Lower lobe of right lung (tissue), 2 donors: ENCODE data around the gene DNMBP. TPM values are rescaled to one million over a fixed set of nuclear protein-coding genes. Genes with fewer than 3 reads are reported as not detected.

Experiments used
- ATAC-seq, 2 donors: fragments of 200-7000 bp; cut with Tn5 transposase; one replicate each; pipeline ENCODE4 v1.9.1; 2020 to 2022; ENCODE audit warnings: mild to moderate bottlenecking in 2 of 2, moderate library complexity in 2 of 2
- DNase-seq: peaks from one replicate; pipeline ENCODE4 v3.0.0-alpha.2; 2020
- H3K27ac ChIP-seq: fragments of 200-600 bp; one replicate; pipeline ENCODE4 v1.8.0; 2022
- H3K27me3 ChIP-seq: fragments of 200-600 bp; one replicate; pipeline ENCODE4 v1.8.0; 2022; ENCODE audit warnings: low read depth
- H3K36me3 ChIP-seq: fragments of 200-600 bp; one replicate; pipeline ENCODE4 v1.8.0; 2022; ENCODE audit warnings: mild to moderate bottlenecking
- H3K4me1 ChIP-seq: fragments of 200-600 bp; one replicate; pipeline ENCODE4 v1.8.0; 2022
- H3K4me3 ChIP-seq: fragments of 200-600 bp; one replicate; pipeline ENCODE4 v1.8.0; 2022; ENCODE audit warnings: mild to moderate bottlenecking
- H3K9me3 ChIP-seq: fragments of 200-600 bp; one replicate; pipeline ENCODE4 v1.8.0; 2022
- intact Hi-C: fragments of 100-400 bp; cut with DNase I; formaldehyde crosslinking; loops from one replicate; pipeline ENCODE4 v1.11.0; 2022
- long read RNA-seq: library from polyadenylated mRNA; unstranded; transcript quantifications from one replicate; pipeline ENCODE4 v2.0.0, GENCODE V29; 2021
- total RNA-seq: library from RNA; stranded (reverse); fragmentation: NEBNext Ultra II Directional; extraction: Animal tissue kit (Norgen Biotek cat#: 25700); gene quantifications from one replicate; pipeline ENCODE4 v1.2.1, GENCODE V29; 2021
- TF ChIP-seq, protein P1 (sequence below): fragments of 200-600 bp; IDR thresholded peaks from one replicate; pipeline ENCODE4 v1.8.0; 2022; ENCODE audit warnings: antibody characterized with exemption, mild to moderate bottlenecking
- donor health status: DM: no; HTN: yes; CAD: no; lungs with severe emphysema.

Gene DNMBP, protein sequence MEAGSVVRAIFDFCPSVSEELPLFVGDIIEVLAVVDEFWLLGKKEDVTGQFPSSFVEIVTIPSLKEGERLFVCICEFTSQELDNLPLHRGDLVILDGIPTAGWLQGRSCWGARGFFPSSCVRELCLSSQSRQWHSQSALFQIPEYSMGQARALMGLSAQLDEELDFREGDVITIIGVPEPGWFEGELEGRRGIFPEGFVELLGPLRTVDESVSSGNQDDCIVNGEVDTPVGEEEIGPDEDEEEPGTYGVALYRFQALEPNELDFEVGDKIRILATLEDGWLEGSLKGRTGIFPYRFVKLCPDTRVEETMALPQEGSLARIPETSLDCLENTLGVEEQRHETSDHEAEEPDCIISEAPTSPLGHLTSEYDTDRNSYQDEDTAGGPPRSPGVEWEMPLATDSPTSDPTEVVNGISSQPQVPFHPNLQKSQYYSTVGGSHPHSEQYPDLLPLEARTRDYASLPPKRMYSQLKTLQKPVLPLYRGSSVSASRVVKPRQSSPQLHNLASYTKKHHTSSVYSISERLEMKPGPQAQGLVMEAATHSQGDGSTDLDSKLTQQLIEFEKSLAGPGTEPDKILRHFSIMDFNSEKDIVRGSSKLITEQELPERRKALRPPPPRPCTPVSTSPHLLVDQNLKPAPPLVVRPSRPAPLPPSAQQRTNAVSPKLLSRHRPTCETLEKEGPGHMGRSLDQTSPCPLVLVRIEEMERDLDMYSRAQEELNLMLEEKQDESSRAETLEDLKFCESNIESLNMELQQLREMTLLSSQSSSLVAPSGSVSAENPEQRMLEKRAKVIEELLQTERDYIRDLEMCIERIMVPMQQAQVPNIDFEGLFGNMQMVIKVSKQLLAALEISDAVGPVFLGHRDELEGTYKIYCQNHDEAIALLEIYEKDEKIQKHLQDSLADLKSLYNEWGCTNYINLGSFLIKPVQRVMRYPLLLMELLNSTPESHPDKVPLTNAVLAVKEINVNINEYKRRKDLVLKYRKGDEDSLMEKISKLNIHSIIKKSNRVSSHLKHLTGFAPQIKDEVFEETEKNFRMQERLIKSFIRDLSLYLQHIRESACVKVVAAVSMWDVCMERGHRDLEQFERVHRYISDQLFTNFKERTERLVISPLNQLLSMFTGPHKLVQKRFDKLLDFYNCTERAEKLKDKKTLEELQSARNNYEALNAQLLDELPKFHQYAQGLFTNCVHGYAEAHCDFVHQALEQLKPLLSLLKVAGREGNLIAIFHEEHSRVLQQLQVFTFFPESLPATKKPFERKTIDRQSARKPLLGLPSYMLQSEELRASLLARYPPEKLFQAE (N-terminal part only)
- total RNA-seq, result 13.7 TPM
- long read RNA-seq, full-length matches to known transcripts, result 2 of 3 reads
- long read RNA-seq, partial matches to known transcripts, result 0 of 3 reads
- long read RNA-seq, other reads (novel, unspliced or antisense), result 1 of 3 reads

DNA sequence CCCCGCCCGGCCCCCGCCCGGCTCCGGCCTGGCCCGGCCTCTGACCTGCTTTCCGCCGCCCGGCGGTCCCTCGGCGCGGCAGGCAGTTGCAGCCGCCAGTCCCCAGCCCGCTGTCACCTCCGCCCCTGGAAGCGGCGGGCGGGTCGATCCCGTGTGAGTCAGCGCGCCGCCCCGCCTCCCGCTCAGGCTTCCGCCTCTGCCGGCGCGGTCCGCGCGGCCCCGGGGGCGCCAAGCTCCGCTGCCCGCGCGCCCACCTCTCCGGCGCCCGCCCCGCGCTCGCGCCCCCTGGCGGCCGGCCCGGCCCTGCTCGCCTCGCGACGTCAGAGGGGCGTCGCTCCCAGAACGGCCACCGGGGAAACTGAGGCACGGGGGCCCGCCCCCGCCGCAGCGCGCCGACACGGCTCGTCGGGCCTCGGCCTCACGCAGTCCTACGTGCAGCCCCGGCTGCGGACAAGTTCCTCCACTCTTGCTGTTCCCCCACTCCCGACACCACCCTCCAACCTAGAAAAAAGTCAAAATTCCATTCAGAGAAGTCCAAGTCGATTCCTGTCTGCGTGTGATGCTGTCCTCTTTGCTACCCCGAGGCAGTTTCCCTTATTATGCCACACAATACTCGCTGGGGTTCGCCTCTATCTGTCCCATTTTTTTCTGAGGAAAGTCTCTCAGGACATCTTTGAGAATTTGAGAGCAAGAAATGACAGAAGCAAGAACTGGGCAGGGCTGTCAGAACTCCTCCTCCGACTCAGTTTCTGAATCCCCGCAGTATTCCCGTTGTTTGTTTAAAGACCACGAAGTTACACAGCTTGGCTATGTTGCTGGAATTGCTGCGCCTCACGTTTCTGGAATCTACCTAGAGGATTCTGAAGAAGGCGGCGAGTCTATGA is at the start of gene DNMBP:
Gene DNMBP (minus strand): TSS at position 155 of the 884 bp plus-strand sequence. CDS start 37,823 bp downstream, outside the sequence.
- no peaks in the 10 kb centered on the region for H3K27me3 ChIP-seq
- ATAC-seq (peak; percentile 97 to 98), DNase-seq (peak; percentile 90)
- peak within 1 kb of the TSS; percentile 82 for H3K4me3 ChIP-seq
- no peaks in the 10 kb centered on the region for H3K9me3 ChIP-seq
- intact Hi-C loops, result no loop called here
- peak within 1 kb of the TSS; percentile 82 for H3K27ac ChIP-seq
- TF ChIP-seq, protein P1, sequence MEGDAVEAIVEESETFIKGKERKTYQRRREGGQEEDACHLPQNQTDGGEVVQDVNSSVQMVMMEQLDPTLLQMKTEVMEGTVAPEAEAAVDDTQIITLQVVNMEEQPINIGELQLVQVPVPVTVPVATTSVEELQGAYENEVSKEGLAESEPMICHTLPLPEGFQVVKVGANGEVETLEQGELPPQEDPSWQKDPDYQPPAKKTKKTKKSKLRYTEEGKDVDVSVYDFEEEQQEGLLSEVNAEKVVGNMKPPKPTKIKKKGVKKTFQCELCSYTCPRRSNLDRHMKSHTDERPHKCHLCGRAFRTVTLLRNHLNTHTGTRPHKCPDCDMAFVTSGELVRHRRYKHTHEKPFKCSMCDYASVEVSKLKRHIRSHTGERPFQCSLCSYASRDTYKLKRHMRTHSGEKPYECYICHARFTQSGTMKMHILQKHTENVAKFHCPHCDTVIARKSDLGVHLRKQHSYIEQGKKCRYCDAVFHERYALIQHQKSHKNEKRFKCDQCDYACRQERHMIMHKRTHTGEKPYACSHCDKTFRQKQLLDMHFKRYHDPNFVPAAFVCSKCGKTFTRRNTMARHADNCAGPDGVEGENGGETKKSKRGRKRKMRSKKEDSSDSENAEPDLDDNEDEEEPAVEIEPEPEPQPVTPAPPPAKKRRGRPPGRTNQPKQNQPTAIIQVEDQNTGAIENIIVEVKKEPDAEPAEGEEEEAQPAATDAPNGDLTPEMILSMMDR, result peak; percentile 53
- H3K36me3 ChIP-seq, result no peaks in the 10 kb centered on the region
- peaks cover 41% of the 10 kb centered on the region for H3K4me1 ChIP-seq

DNA sequence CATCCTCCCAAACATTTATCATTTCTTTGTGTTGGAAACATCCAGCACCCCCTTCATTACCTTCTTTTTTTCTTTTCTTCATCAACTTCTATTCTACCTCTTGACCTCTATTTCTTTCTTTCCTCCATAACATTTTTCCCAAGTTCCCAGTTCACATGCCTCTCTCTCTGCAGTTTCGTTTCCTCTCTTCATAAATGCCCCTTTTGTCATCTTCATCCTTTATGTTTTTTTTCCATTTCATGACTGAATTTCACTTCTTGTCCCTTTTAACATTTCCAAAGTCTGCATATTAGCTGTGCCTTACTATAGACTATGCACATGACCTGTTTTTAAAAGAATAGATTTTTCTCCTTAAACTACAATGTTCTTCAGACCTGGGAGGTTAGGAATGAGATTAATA is 48.2 kb upstream of the DNMBP start:
- intact Hi-C loops, result no loop called here
- H3K4me1 ChIP-seq, result no peaks in the 10 kb centered on the region

DNA sequence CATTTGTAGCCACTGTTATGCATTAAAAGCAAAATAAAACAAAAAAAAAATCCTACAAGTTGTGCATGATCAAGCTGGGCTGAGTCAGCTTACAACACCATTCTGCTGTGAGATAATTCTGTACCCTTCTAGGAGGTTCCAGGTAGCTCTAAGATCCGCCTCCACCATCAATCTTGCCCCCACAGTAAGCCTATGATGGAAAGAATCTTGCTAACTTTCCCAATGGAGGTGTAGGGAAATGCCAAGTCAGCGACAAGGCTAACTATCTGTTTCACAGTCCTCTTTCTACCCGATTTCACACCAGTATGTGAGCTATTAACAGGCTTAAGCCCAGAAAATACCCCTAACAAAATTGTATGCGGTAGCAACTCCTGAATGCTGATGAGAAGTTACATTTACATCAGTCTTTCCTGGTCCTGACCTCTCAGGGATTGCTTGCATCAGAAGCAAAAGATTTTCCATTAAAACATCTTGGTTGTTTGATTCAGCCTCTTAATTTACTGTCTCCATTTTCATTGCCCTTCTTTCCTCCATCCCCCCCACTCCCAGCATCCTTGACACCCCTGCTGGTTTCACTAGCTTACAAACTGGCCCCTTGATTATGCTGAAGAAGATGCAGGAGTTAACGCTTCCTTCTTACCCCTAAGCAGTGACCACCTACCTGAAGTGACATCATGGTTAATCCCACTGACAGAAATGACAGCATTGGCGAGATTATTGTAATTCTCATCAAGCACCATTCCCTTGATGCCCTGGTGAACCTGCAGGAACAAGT is 44.1 kb upstream of the DNMBP start:
- Histone ChIP-seq H3K36me3 (no peaks in the 10 kb centered on the region), H3K9me3 (peaks cover 5% of the 10 kb centered on the region), H3K27ac (no peak overlapping the region), H3K4me3 (no peak overlapping the region), H3K27me3 (no peaks in the 10 kb centered on the region), H3K4me1 (no peaks in the 10 kb centered on the region)
- no peak for ATAC-seq
- TF ChIP-seq, protein P1, result no peak
- no peak for DNase-seq
- intact Hi-C loops, result no loop called here

More for the DNA sequence above, 48.2 kb upstream of the DNMBP start:
- Histone ChIP-seq H3K4me3 (no peak overlapping the region), H3K9me3 (peaks cover 5% of the 10 kb centered on the region), H3K27me3 (no peaks in the 10 kb centered on the region), H3K27ac (no peak overlapping the region), H3K36me3 (no peaks in the 10 kb centered on the region)
- TF ChIP-seq, protein P1, result no peak
- no peak for DNase-seq
- no peak for ATAC-seq

DNA sequence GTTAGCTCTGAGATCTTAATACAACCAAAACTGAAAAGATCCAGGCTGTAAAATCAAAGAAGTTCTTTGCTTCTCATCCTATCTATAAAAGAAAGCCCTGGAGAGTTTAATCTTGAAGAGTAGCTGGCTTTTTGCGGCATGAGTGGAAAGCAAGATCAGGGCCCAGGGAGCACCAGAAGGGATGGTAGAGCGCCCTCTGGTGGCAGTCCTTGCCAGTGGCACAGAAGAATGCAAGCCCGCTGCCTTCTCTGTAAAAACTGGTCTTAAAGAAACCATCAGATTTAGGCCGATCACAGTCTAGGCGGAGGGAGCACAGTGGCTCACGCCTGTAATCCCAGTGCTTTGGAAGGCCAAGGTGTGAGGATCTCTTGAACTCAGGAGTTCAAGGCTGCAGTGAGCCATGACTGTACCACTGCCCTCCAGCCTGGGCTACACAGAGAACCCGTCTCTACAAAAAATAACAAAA is 36.3 kb upstream of the DNMBP start:
- Histone ChIP-seq H3K27me3 (no peaks in the 10 kb centered on the region), H3K4me1 (peaks cover 4% of the 10 kb centered on the region), H3K4me3 (no peak overlapping the region), H3K36me3 (no peaks in the 10 kb centered on the region), H3K9me3 (no peaks in the 10 kb centered on the region), H3K27ac (no peak overlapping the region)
- TF ChIP-seq, protein P1, result peak; percentile 97
- intact Hi-C loops, result loop anchor here (5.0 kb wide), 1 partner anchor 199 kb away; no protein-coding TSS in a partner anchor
- DNase-seq, result peak; percentile 87
- ATAC-seq, result peak; percentile 90 to 91
